Gastrocnemius medialis (tissue), 4 donors: ENCODE measurements around the gene GPR78. TPM values are rescaled to one million over a fixed set of nuclear protein-coding genes. Genes with fewer than 3 reads are reported as not detected.

Experiments
- ATAC-seq, 2 donors: fragments of 150-250 bp; one replicate each; pipeline ENCODE4 v1.9.1; 2016
- DNase-seq, 2 donors: peaks; one replicate each; pipeline ENCODE4 v3.0.0-alpha.2; 2019
- H3K27ac ChIP-seq, 4 donors: fragments of 200-600 bp; sonication (generic); 1 replicate in 1 of 4; 2 replicates in 3 of 4; pipeline ENCODE4 v1.5.1; 2016 to 2018; ENCODE audit warnings: mild to moderate bottlenecking in 2 of 4, moderate library complexity in 1 of 4
- H3K27me3 ChIP-seq, 3 donors: fragments of 200-600 bp; sonication (generic) in 2 of 3; 1 replicate in 1 of 3; 2 replicates in 2 of 3; pipeline versions ENCODE4 v1.5.1 to v1.6.0; 2016 to 2019; ENCODE audit warnings: mild to moderate bottlenecking in 1 of 3, moderate library complexity in 1 of 3
- H3K36me3 ChIP-seq, 2 donors: fragments of 200-600 bp; sonication (generic) in 1 of 2; one replicate each; pipeline ENCODE4 v1.5.1; 2017 to 2018
- H3K4me1 ChIP-seq, 2 donors: fragments of 200-600 bp; sonication (generic) in 1 of 2; one replicate each; pipeline ENCODE4 v1.5.1; 2016 to 2017; ENCODE audit warnings: mild to moderate bottlenecking in 2 of 2
- H3K4me3 ChIP-seq, 4 donors: fragments of 200-600 bp; sonication (generic) in 3 of 4; 1 replicate in 1 of 4; 2 replicates in 3 of 4; pipeline ENCODE4 v1.5.1; 2016 to 2019; ENCODE audit warnings: mild to moderate bottlenecking in 2 of 4
- H3K9me3 ChIP-seq, 3 donors: fragments of 200-600 bp; sonication (generic) in 2 of 3; 1 replicate in 1 of 3; 2 replicates in 2 of 3; pipeline ENCODE4 v1.5.1; 2016 to 2019
- CTCF ChIP-seq, 5 experiments: fragments of 450-650 bp in 3 of 5; fragments of 200-600 bp in 2 of 5; sonication (generic) in 2 of 5; IDR thresholded peaks in 4 of 5; conservative IDR thresholded peaks in 1 of 5; 1 replicate in 4 of 5; 2 replicates in 1 of 5; pipeline ENCODE4 v1.5.1; 2016 to 2019; ENCODE audit warnings: antibody characterized with exemption in 5 of 5, mild to moderate bottlenecking in 3 of 5, moderate library complexity in 3 of 5
- POLR2A ChIP-seq, 2 donors: fragments of 450-650 bp; IDR thresholded peaks; one replicate each; pipeline ENCODE4 v1.6.1; 2017; ENCODE audit warnings: antibody characterized with exemption in 2 of 2, mild to moderate bottlenecking in 2 of 2, moderate library complexity in 2 of 2
- in situ Hi-C, 4 donors: fragments of 200-750 bp; cut with MboI; loops; one replicate each; pipeline versions ENCODE4 v1.15.0 to v1.8.0; 2017; ENCODE audit warnings: low sequenced_read_pairs in 4 of 4
- intact Hi-C: fragments of 100-400 bp; cut with DNase I; formaldehyde crosslinking; loops from one replicate; pipeline ENCODE4 v1.15.1; 2023; ENCODE audit warnings: low total_unique reads
- total RNA-seq, 4 donors: library from RNA; depleted of rRNA; stranded (reverse); fragments of >200 nt; gene quantifications; one replicate each; pipeline versions ENCODE4 v1.1.0 to v1.2.3, GENCODE V29; 2016

The GPR78 gene
- total RNA-seq, 4 donors from 2014 or later, result not detected

DNA sequence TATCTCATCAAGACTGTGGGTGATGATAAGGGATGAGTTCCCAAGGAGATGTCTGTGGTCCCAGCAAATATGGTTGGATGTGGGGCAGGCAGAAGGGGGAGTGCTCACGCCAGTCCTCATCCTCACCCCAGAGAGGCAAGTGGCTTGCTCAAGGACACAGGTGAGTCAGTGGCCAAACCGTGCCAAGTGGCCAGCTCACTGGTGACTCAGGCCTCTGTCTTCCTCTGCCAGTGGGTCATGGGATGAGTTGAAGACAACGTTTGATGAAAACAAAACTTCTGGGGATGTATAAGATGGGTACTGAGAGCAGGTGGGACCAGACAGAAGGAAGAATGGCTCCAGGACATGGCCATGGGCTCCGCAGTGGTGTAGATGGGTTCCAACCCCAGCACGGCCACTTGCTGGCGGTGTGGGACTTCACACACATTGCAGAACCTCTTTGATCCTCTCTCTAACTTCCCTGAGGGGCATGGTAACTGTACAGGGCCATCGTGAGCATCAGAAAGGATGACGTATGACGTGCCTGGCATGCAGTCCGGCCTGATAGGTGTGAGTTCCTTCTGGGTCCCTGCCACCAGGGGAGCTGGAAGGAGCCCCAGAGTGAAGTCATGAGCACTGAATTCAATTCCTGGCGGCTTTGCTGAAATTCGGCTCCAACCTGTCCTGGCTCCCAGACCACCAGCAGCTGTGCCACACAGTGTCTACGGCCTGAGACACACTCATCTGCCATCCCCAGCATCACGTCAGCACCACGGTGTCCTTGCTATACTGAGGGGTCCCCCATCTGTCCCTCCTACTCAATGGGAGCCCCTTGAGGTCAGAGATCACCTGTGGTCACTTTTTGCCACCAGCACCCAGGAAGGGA is 41.3 kb upstream of the GPR78 start:
- Histone ChIP-seq H3K4me3 (no peak overlapping the region), H3K27me3 (no peaks in the 10 kb centered on the region), H3K27ac (no peak overlapping the region), H3K4me1 (no peaks in the 10 kb centered on the region), H3K9me3 (no peaks in the 10 kb centered on the region), H3K36me3 (no peaks in the 10 kb centered on the region)
- ATAC-seq, result no peak
- DNase-seq, result peak in 1 of 2 donors; percentile 27
- no peak for TF ChIP-seq POLR2A (IDR thresholded peaks at IDR 0.05)
- TF ChIP-seq CTCF (IDR thresholded peaks at IDR 0.05 in 4 of 5, conservative IDR thresholded peaks at IDR 0.05 in 1 of 5), result no peak
- intact Hi-C loops, result no loop called here
- in situ Hi-C loops, result no loop called here

GRCh38 chr4:8539661-8540060 is 40.5 kb upstream of the GPR78 start:
- Histone ChIP-seq H3K4me1 (no peaks in the 10 kb centered on the region), H3K36me3 (no peaks in the 10 kb centered on the region), H3K27ac (no peak overlapping the region), H3K27me3 (no peaks in the 10 kb centered on the region), H3K4me3 (no peak overlapping the region), H3K9me3 (no peaks in the 10 kb centered on the region)
- TF ChIP-seq CTCF (IDR thresholded peaks at IDR 0.05 in 4 of 5, conservative IDR thresholded peaks at IDR 0.05 in 1 of 5), result no peak
- no peak for TF ChIP-seq POLR2A (IDR thresholded peaks at IDR 0.05)
- ATAC-seq (no peak), DNase-seq (no peak)
- in situ Hi-C loops, result no loop called here
- intact Hi-C loops, result no loop called here

DNA sequence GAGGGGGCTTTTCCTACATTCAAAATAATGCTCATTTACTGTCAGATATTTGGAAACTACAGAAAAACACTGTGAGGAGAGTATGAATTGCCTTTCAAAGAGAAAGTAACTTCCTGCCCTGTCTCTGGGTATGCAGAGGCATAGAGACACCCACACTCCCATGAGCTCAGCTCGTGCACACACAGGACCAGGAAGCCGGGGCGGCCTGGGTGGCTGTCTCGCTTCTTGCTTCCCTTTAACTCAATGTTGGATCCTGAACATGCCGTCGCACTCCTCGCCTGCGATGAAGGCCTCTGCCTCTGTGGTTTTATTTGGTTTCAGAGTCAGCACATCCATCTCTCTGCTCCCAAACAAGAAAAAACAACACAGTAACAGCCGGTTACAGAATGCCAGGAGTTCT is 40.1 kb upstream of the GPR78 start:
- no peaks in the 10 kb centered on the region for H3K36me3 ChIP-seq
- ATAC-seq (no peak), DNase-seq (no peak)
- H3K27ac ChIP-seq, result no peak overlapping the region
- H3K4me1 ChIP-seq, result no peaks in the 10 kb centered on the region
- H3K9me3 ChIP-seq, result no peaks in the 10 kb centered on the region
- no peak for TF ChIP-seq CTCF (IDR thresholded peaks at IDR 0.05 in 4 of 5, conservative IDR thresholded peaks at IDR 0.05 in 1 of 5)
- TF ChIP-seq POLR2A (IDR thresholded peaks at IDR 0.05), result no peak
- in situ Hi-C loops, result no loop called here
- H3K27me3 ChIP-seq, result no peaks in the 10 kb centered on the region
- intact Hi-C loops, result no loop called here
- no peak overlapping the region for H3K4me3 ChIP-seq

DNA sequence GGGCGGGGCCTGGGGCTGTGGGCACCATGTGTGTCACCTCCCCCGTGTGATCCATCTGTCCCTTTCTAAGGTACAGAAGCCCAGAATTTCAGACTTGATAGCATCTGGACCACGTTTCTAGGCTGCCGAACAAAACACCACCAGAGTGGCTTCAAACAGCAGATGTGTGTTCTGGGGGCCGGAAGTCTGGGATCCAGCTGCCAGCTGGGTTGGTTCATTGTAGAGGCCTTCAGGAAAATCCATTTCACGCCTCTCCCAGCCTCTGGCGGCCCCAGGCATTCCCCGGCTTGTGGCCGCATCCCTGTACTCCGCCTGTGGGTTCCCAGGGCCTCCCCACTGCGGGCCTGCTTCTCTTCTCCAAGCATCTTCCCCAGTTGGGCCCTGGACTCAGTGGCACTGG is 39.6 kb upstream of the GPR78 start:
- TF ChIP-seq CTCF (IDR thresholded peaks at IDR 0.05 in 4 of 5, conservative IDR thresholded peaks at IDR 0.05 in 1 of 5) (no peak), POLR2A (IDR thresholded peaks at IDR 0.05) (no peak)
- Histone ChIP-seq H3K4me3 (no peak overlapping the region), H3K9me3 (no peaks in the 10 kb centered on the region), H3K27ac (no peak overlapping the region), H3K4me1 (no peaks in the 10 kb centered on the region), H3K27me3 (no peaks in the 10 kb centered on the region), H3K36me3 (no peaks in the 10 kb centered on the region)
- ATAC-seq (no peak), DNase-seq (no peak)
- in situ Hi-C loops (no loop called here), intact Hi-C loops (no loop called here)
